Lower lobe of right lung (tissue), 2 donors: ENCODE data around the gene GRIP1. TPM values are rescaled to one million over a fixed set of nuclear protein-coding genes. Genes with fewer than 3 reads are reported as not detected.

Experiments used
- ATAC-seq, 2 donors: fragments of 200-7000 bp; cut with Tn5 transposase; one replicate each; pipeline ENCODE4 v1.9.1; 2020 to 2022; ENCODE audit warnings: mild to moderate bottlenecking in 2 of 2, moderate library complexity in 2 of 2
- DNase-seq: peaks from one replicate; pipeline ENCODE4 v3.0.0-alpha.2; 2020
- H3K27ac ChIP-seq: fragments of 200-600 bp; one replicate; pipeline ENCODE4 v1.8.0; 2022
- H3K27me3 ChIP-seq: fragments of 200-600 bp; one replicate; pipeline ENCODE4 v1.8.0; 2022; ENCODE audit warnings: low read depth
- H3K36me3 ChIP-seq: fragments of 200-600 bp; one replicate; pipeline ENCODE4 v1.8.0; 2022; ENCODE audit warnings: mild to moderate bottlenecking
- H3K4me1 ChIP-seq: fragments of 200-600 bp; one replicate; pipeline ENCODE4 v1.8.0; 2022
- H3K4me3 ChIP-seq: fragments of 200-600 bp; one replicate; pipeline ENCODE4 v1.8.0; 2022; ENCODE audit warnings: mild to moderate bottlenecking
- H3K9me3 ChIP-seq: fragments of 200-600 bp; one replicate; pipeline ENCODE4 v1.8.0; 2022
- intact Hi-C: fragments of 100-400 bp; cut with DNase I; formaldehyde crosslinking; loops from one replicate; pipeline ENCODE4 v1.11.0; 2022
- total RNA-seq: library from RNA; stranded (reverse); fragmentation: NEBNext Ultra II Directional; extraction: Animal tissue kit (Norgen Biotek cat#: 25700); gene quantifications from one replicate; pipeline ENCODE4 v1.2.1, GENCODE V29; 2021
- TF ChIP-seq, protein P1 (sequence below): fragments of 200-600 bp; IDR thresholded peaks from one replicate; pipeline ENCODE4 v1.8.0; 2022; ENCODE audit warnings: antibody characterized with exemption, mild to moderate bottlenecking
- donor health status: DM: no; HTN: yes; CAD: no; lungs with severe emphysema.

The GRIP1 gene
- total RNA-seq, 1 donor from 2014 or later: 4.3 TPM

DNA sequence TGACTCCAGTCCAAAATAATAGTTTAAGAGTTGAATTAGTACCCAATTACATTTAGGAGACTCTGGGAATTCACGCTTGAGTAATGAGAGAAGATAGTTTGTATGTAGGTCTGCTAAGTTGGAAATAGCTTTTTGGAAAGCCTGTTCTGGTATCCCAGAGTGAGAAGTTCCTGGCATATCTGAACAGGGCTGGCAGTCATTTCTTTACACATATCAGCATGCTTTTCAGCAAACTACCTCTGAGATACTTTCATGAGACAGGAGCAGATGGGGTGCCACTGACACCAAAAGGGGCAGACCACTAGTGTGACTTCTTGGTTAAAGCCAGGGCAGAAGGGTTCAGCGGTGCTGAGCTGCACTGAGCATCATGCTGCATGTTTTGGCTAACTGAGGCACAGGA is 45.1 kb upstream of the GRIP1 start:
- H3K36me3 ChIP-seq: no peaks in the 10 kb centered on the region
- H3K4me1 ChIP-seq: no peaks in the 10 kb centered on the region
- no peak overlapping the region for H3K4me3 ChIP-seq
- no peaks in the 10 kb centered on the region for H3K27me3 ChIP-seq
- TF ChIP-seq, protein P1, sequence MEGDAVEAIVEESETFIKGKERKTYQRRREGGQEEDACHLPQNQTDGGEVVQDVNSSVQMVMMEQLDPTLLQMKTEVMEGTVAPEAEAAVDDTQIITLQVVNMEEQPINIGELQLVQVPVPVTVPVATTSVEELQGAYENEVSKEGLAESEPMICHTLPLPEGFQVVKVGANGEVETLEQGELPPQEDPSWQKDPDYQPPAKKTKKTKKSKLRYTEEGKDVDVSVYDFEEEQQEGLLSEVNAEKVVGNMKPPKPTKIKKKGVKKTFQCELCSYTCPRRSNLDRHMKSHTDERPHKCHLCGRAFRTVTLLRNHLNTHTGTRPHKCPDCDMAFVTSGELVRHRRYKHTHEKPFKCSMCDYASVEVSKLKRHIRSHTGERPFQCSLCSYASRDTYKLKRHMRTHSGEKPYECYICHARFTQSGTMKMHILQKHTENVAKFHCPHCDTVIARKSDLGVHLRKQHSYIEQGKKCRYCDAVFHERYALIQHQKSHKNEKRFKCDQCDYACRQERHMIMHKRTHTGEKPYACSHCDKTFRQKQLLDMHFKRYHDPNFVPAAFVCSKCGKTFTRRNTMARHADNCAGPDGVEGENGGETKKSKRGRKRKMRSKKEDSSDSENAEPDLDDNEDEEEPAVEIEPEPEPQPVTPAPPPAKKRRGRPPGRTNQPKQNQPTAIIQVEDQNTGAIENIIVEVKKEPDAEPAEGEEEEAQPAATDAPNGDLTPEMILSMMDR: no peak
- intact Hi-C loops: no loop called here
- ATAC-seq (no peak), DNase-seq (no peak)
- no peak overlapping the region for H3K27ac ChIP-seq
- no peaks in the 10 kb centered on the region for H3K9me3 ChIP-seq

DNA sequence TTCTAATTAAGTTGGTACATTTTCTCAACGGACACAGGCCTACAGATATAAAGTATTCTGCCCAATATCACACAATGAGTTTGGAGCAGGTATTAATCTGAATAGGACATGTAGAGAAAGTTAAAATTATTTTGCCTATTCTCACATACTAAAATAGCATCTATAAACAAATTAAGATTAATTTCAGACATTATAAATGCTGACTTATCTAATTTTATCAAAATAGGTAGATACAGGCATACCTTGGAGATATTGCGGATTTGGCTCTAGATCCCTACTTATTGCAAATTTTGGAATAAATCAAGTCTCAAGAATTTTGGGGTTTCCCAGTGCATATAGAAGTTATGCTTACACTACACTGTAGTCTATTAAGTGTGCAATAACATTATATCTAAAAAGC is 41.0 kb upstream of the GRIP1 start:
- TF ChIP-seq, protein P1: no peak
- ATAC-seq: no peak

GRCh38 chr12:66717036-66717673 is 38.3 kb upstream of the GRIP1 start:
- H3K4me1 ChIP-seq: no peaks in the 10 kb centered on the region
- no peak for DNase-seq
- H3K27me3 ChIP-seq: no peaks in the 10 kb centered on the region
- H3K4me3 ChIP-seq: no peak overlapping the region
- H3K9me3 ChIP-seq: no peaks in the 10 kb centered on the region
- TF ChIP-seq, protein P1: no peak
- intact Hi-C loops: no loop called here
- H3K27ac ChIP-seq: no peak overlapping the region
- no peak for ATAC-seq
- H3K36me3 ChIP-seq: no peaks in the 10 kb centered on the region

More for the DNA sequence above, 41.0 kb upstream of the GRIP1 start:
- H3K27me3 ChIP-seq: no peaks in the 10 kb centered on the region
- H3K27ac ChIP-seq: no peak overlapping the region
- H3K4me1 ChIP-seq: no peaks in the 10 kb centered on the region
- H3K4me3 ChIP-seq: no peak overlapping the region
- H3K36me3 ChIP-seq: no peaks in the 10 kb centered on the region
- H3K9me3 ChIP-seq: no peaks in the 10 kb centered on the region
- intact Hi-C loops: no loop called here
- DNase-seq: no peak

GRCh38 chr12:66716522-66716921 is 37.6 kb upstream of the GRIP1 start:
- H3K4me3 ChIP-seq: no peak overlapping the region
- no peaks in the 10 kb centered on the region for H3K36me3 ChIP-seq
- ATAC-seq (no peak), DNase-seq (no peak)
- no peak overlapping the region for H3K27ac ChIP-seq
- H3K4me1 ChIP-seq: no peaks in the 10 kb centered on the region
- intact Hi-C loops: no loop called here
- TF ChIP-seq, protein P1: no peak
- H3K9me3 ChIP-seq: no peaks in the 10 kb centered on the region
- no peaks in the 10 kb centered on the region for H3K27me3 ChIP-seq

- intact Hi-C loops: no loop called here
Measured at GRCh38 chr12:66714709-66715108, 35.8 kb upstream of the GRIP1 start.

More at GRCh38 chr12:66714709-66715108, 35.8 kb upstream of the GRIP1 start:
- ATAC-seq: no peak
- Histone ChIP-seq H3K4me3 (no peak overlapping the region), H3K27ac (no peak overlapping the region), H3K36me3 (no peaks in the 10 kb centered on the region), H3K4me1 (no peaks in the 10 kb centered on the region), H3K9me3 (no peaks in the 10 kb centered on the region), H3K27me3 (no peaks in the 10 kb centered on the region)
- DNase-seq: no peak
- TF ChIP-seq, protein P1: no peak
